T-cell (primary cell): ENCODE data around the gene UBR1. TPM values are rescaled to one million over a fixed set of nuclear protein-coding genes. Genes with fewer than 3 reads are reported as not detected.
"Not testable (repeated sequence)": the region's sequence is repeated elsewhere in the genome, so short reads cannot be mapped to it uniquely, and the experiment has no call there.

Source experiments
- ATAC-seq, 4 experiments: fragments of 200-7000 bp in 3 of 4; fragments of 150-1000 bp in 1 of 4; cut with Tn5 transposase; replicated peaks in 1 of 4; 1 replicate in 3 of 4; 2 replicates in 1 of 4; pipeline ENCODE4 v1.10.0; 2021; ENCODE audit warnings: moderate library complexity in 3 of 4, mild to moderate bottlenecking in 2 of 4, moderate number of reproducible peaks in 1 of 4
- CTCF ChIA-PET, 2 donors: fragments of 300-600 bp; sonication (Branson Sonifier 250); formaldehyde crosslinking; loops; one replicate each; lab custom pipeline; 2022; ENCODE audit warnings: antibody characterized with exemption in 2 of 2; lab: Charles Lee
- POLR2A ChIA-PET, 2 donors: fragments of 300-600 bp; sonication (Branson Sonifier 250); formaldehyde crosslinking; loops; one replicate each; lab custom pipeline; 2022; ENCODE audit warnings: antibody characterized with exemption in 2 of 2; lab: Charles Lee
- DNase-seq, 35 experiments: peaks; one replicate each; pipeline versions ENCODE4 v3.0.0 to v3.0.0-alpha.2; 2013 to 2023
- H3K27ac ChIP-seq: one replicate; pipeline ENCODE4 v1.5.1; 2013; ENCODE audit warnings: low read length
- H3K27me3 ChIP-seq, 2 experiments: replicated peaks in 1 of 2; 1 replicate in 1 of 2; 2 replicates in 1 of 2; pipeline versions ENCODE4 v1.6.1 to v1.7.0; 2013; ENCODE audit warnings: low read length in 1 of 2, mixed read lengths in 1 of 2; ENCODE audit not compliant: control insufficient read depth in 2 of 2, insufficient read depth in 2 of 2; ENCODE audit errors: extremely low read depth in 1 of 2
- H3K36me3 ChIP-seq, 2 donors: 1 replicate in 1 of 2; 2 replicates in 1 of 2; pipeline versions ENCODE4 v1.6.1 to v1.7.0; 2013; ENCODE audit warnings: low read length in 1 of 2; ENCODE audit not compliant: control insufficient read depth in 2 of 2, insufficient read depth in 1 of 2; ENCODE audit errors: extremely low read depth in 1 of 2
- H3K4me1 ChIP-seq, 2 experiments: 1 replicate in 1 of 2; 2 replicates in 1 of 2; pipeline versions ENCODE4 v1.6.1 to v1.7.0; 2013; ENCODE audit warnings: low read length in 2 of 2, mixed read lengths in 1 of 2; ENCODE audit not compliant: insufficient read depth in 2 of 2, control insufficient read depth in 1 of 2; ENCODE audit errors: extremely low read depth in 1 of 2
- H3K4me3 ChIP-seq, 2 donors: 1 replicate in 1 of 2; 2 replicates in 1 of 2; pipeline versions ENCODE4 v1.5.1 to v1.7.0; 2013; ENCODE audit warnings: mild to moderate bottlenecking in 2 of 2, low read length in 1 of 2, moderate library complexity in 1 of 2; ENCODE audit not compliant: control insufficient read depth in 1 of 2; ENCODE audit errors: extremely low read depth in 1 of 2
- H3K9me3 ChIP-seq: 2 replicates; pipeline ENCODE4 v1.7.0; 2013
- H3K27ac Mint-ChIP-seq, 2 donors: one replicate each; pipeline ENCODE4 v1.8.0; 2020 to 2021; ENCODE audit warnings: mild to moderate bottlenecking in 2 of 2, mixed read lengths in 2 of 2
- H3K27me3 Mint-ChIP-seq, 2 donors: one replicate each; pipeline ENCODE4 v1.8.0; 2021 to 2022; ENCODE audit warnings: mixed read lengths in 2 of 2
- H3K36me3 Mint-ChIP-seq: one replicate; pipeline ENCODE4 v1.8.0; 2021; ENCODE audit warnings: mixed read lengths
- H3K4me1 Mint-ChIP-seq, 3 donors: one replicate each; pipeline ENCODE4 v1.8.0; 2020 to 2022; ENCODE audit warnings: mixed read lengths in 3 of 3, mild to moderate bottlenecking in 1 of 3
- H3K4me3 Mint-ChIP-seq, 3 donors: one replicate each; pipeline ENCODE4 v1.8.0; 2020 to 2022; ENCODE audit warnings: mild to moderate bottlenecking in 3 of 3, mixed read lengths in 3 of 3, moderate library complexity in 3 of 3
- H3K9me3 Mint-ChIP-seq, 3 donors: one replicate each; pipeline ENCODE4 v1.8.0; 2020 to 2022; ENCODE audit warnings: mixed read lengths in 3 of 3
- WGBS: methylation state at CpG from one replicate; pipeline ENCODE4 v1.1.5; 2013; ENCODE audit warnings: missing lambda C conversion rate; ENCODE audit not compliant: insufficient coverage; 5-methylcytosine and 5-hydroxymethylcytosine counted together
- total RNA-seq, 35 experiments: library from RNA in 6 of 35; stranded (reverse) in 6 of 35; fragments of 120-200 nt in 1 of 35; gene quantifications; one replicate each; pipeline versions ENCODE4 v1.2.1 to v1.2.4 and lab custom pipeline; 2013 to 2026

The UBR1 gene
- total RNA-seq, 5 donors from 2014 or later (not counting 1 experiment from before 2014, with no cell fraction given): 35.0 to 55.6 (median 41.0) TPM

- H3K36me3 ChIP-seq: peaks cover 0 to 55% of the 10 kb centered on the region in 2 donors
- ATAC-seq, CTCF ChIA-PET, H3K27me3 Mint-ChIP-seq, H3K4me3 ChIP-seq, H3K4me3 Mint-ChIP-seq, H3K27me3 ChIP-seq, H3K27ac Mint-ChIP-seq, H3K9me3 Mint-ChIP-seq, H3K27ac ChIP-seq, H3K9me3 ChIP-seq, DNase-seq, H3K4me1 ChIP-seq: not testable (repeated sequence)
- Mint-ChIP-seq H3K4me1 (peaks cover 0 to 14% (median 6%) of the 10 kb centered on the region in 3 donors), H3K36me3 (peaks cover 72% of the 10 kb centered on the region)
- whole genome bisulfite sequencing: no CpG with 5 or more reads among the region's 3 CpGs
- POLR2A ChIA-PET: interaction anchor here in 1 of 2 donors (0.6 kb wide), 1 partner anchor 108 kb away, joined by 3 read pairs; no protein-coding TSS in a partner anchor
Observed at GRCh38 chr15:43041085-43041484, 64.8 kb downstream of the UBR1 start.

GRCh38 chr15:43035240-43035639 is 70.6 kb downstream of the UBR1 start:
- not testable (repeated sequence) for H3K27me3 Mint-ChIP-seq, H3K4me3 ChIP-seq, H3K27ac Mint-ChIP-seq, DNase-seq, H3K9me3 ChIP-seq, H3K9me3 Mint-ChIP-seq, H3K27me3 ChIP-seq, ATAC-seq, H3K4me3 Mint-ChIP-seq, H3K4me1 Mint-ChIP-seq, H3K27ac ChIP-seq, H3K4me1 ChIP-seq
- ChIA-PET CTCF (interaction anchor here in 1 of 2 donors (0.6 kb wide), 1 partner anchor 330 kb away, joined by 6 read pairs; no protein-coding TSS in a partner anchor), POLR2A (interaction anchor here in 1 of 2 donors (0.7 kb wide), 2 partner anchors 27 to 253 kb away, joined by 6 to 12 read pairs; no protein-coding TSS in a partner anchor)
- H3K36me3 ChIP-seq: peaks cover 0 to 47% of the 10 kb centered on the region in 2 donors
- no CpG with 5 or more reads among the region's 1 CpG for WGBS
- H3K36me3 Mint-ChIP-seq: peaks cover 51% of the 10 kb centered on the region

- ChIA-PET CTCF (no interaction called here), POLR2A (no interaction called here)
- Histone ChIP-seq H3K27ac (no peak overlapping the region), H3K4me1 (no peaks in the 10 kb centered on the region), H3K4me3 (no peak overlapping the region), H3K36me3 (peaks cover 0 to 61% of the 10 kb centered on the region in 2 donors), H3K9me3 (no peaks in the 10 kb centered on the region), H3K27me3 (no peaks in the 10 kb centered on the region)
- Mint-ChIP-seq H3K36me3 (peaks cover 50% of the 10 kb centered on the region), H3K27ac (no peak overlapping the region), H3K4me3 (no peak overlapping the region), H3K27me3 (no peaks in the 10 kb centered on the region), H3K4me1 (no peaks in the 10 kb centered on the region), H3K9me3 (no peaks in the 10 kb centered on the region)
- ATAC-seq: no peak
- no peak for DNase-seq
Observed at GRCh38 chr15:43029476-43029875, 76.4 kb downstream of the UBR1 start.

DNA sequence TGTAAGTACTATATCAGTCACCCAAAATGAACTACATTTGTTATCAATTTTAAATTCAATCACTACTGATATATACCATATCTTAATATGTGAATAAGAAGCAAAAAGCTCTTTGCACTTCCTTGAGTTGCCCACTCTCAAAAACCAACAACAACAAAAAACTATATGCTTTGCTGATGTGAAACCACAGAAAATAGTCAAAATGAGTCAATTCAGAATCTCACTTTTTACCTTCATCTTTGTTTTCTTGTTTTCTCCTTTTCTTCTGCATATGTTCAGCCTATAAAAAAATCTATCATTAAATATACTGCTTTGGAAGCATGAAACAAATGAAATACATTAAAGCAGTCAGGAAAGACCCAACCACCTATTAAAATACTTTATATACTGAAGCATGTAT is 80.7 kb downstream of the UBR1 start:
- Mint-ChIP-seq H3K36me3 (peaks cover 55% of the 10 kb centered on the region), H3K4me1 (no peaks in the 10 kb centered on the region), H3K27ac (no peak overlapping the region), H3K9me3 (no peaks in the 10 kb centered on the region), H3K4me3 (no peak overlapping the region), H3K27me3 (no peaks in the 10 kb centered on the region)
- H3K27ac ChIP-seq: no peak overlapping the region
- no peak for ATAC-seq
- no peaks in the 10 kb centered on the region for H3K9me3 ChIP-seq
- peaks cover 4 to 69% of the 10 kb centered on the region in 2 donors for H3K36me3 ChIP-seq
- CTCF ChIA-PET: no interaction called here
- POLR2A ChIA-PET: no interaction called here
- H3K27me3 ChIP-seq: no peaks in the 10 kb centered on the region
- H3K4me3 ChIP-seq: no peak overlapping the region
- DNase-seq: no peak
- no peaks in the 10 kb centered on the region for H3K4me1 ChIP-seq

DNA sequence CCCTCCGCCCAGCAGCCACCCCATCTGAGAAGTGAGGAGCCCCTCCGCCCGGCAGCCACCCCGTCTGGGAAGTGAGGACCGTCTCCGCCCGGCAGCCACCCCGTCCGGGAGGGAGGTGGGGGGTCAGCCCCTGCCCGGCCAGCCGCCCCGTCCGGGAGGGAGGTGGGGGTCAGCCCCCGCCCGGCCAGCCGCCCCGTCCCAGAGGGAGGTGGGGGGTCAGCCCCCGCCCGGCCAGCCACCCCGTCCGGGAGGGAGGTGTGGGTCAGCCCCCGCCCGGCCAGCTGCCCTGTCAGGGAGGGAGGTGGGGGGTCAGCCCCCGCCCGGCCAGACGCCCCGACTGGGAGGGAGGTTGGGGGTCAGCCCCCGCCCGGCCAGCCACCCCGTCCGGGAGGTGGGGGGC is 91.2 kb downstream of the UBR1 start:
- H3K27me3 ChIP-seq, H3K27ac ChIP-seq, H3K4me3 ChIP-seq, H3K4me3 Mint-ChIP-seq, H3K27ac Mint-ChIP-seq, H3K4me1 ChIP-seq, H3K27me3 Mint-ChIP-seq, H3K9me3 ChIP-seq, H3K9me3 Mint-ChIP-seq, H3K4me1 Mint-ChIP-seq, CTCF ChIA-PET, DNase-seq, ATAC-seq: not testable (repeated sequence)
- 95% methylated on average over 4 of the region's 31 CpGs for WGBS
- POLR2A ChIA-PET: interaction anchor here in 1 of 2 donors (0.7 kb wide), 1 partner anchor 279 kb away, joined by 4 read pairs; no protein-coding TSS in a partner anchor
- peaks cover 0 to 32% of the 10 kb centered on the region in 2 donors for H3K36me3 ChIP-seq
- H3K36me3 Mint-ChIP-seq: peaks cover 33% of the 10 kb centered on the region

DNA sequence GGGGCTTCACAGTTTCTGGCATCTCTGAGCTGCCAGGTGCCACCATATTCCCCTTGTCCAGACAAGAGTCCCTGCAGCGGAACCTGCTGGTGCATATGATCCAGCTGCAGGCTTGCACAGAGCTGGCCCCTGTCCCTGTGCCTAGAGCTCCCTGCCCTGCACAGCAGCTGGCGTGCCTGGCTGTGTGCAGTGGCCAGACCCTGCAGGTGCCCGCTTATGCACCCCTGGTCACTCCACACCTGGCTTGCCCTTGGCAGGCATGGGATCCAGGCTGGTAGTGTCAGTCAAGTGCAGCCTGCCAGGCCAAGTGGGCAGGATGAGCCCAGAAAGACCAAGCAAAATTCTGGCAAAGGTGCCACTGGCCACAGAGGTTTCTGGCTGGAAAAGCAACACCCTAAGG is 96.6 kb downstream of the UBR1 start:
- 100% methylated on average over 3 of the region's 3 CpGs for WGBS

DNA sequence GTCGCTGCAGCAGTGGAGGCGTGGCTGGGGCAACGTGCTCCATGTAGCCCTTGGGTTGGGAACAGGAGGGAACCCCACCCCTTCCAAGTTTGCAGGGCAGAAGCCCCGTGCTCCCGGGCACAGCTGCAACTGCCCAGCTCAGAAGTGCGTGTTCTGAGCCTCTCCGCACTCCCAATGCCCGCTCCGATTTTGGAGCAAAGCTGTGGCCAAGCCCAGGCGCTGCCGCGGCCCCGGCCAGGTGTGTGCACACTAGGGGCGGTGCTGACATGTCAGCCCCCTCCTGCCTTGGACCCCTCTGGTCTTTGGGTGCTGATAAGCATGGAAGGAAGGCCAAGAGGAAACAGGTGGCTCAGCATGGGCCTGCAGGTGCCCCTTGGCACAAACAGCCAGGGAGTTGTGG is 97.7 kb downstream of the UBR1 start:
- ChIA-PET POLR2A (no interaction called here), CTCF (no interaction called here)
- H3K27me3 Mint-ChIP-seq: no peaks in the 10 kb centered on the region
- H3K27ac Mint-ChIP-seq: no peak overlapping the region
- 98% methylated on average over 12 of the region's 14 CpGs for WGBS
- Histone ChIP-seq H3K4me1 (no peaks in the 10 kb centered on the region), H3K9me3 (no peaks in the 10 kb centered on the region), H3K27ac (no peak overlapping the region), H3K4me3 (no peak overlapping the region), H3K27me3 (no peaks in the 10 kb centered on the region), H3K36me3 (peaks cover 2 to 50% of the 10 kb centered on the region in 2 donors)
- H3K36me3 Mint-ChIP-seq: peaks cover 45% of the 10 kb centered on the region
- H3K9me3 Mint-ChIP-seq: no peaks in the 10 kb centered on the region
- no peak for ATAC-seq
- H3K4me1 Mint-ChIP-seq: no peaks in the 10 kb centered on the region
- H3K4me3 Mint-ChIP-seq: no peak overlapping the region
- DNase-seq: no peak

More for the DNA sequence above, 96.6 kb downstream of the UBR1 start:
- Histone ChIP-seq H3K27ac (no peak overlapping the region), H3K4me1 (no peaks in the 10 kb centered on the region), H3K36me3 (peaks cover 2 to 44% of the 10 kb centered on the region in 2 donors), H3K4me3 (no peak overlapping the region), H3K27me3 (no peaks in the 10 kb centered on the region), H3K9me3 (no peaks in the 10 kb centered on the region)
- ATAC-seq: no peak
- peaks cover 43% of the 10 kb centered on the region for H3K36me3 Mint-ChIP-seq
- H3K9me3 Mint-ChIP-seq: no peaks in the 10 kb centered on the region
- H3K27me3 Mint-ChIP-seq: no peaks in the 10 kb centered on the region
- DNase-seq: no peak
- CTCF ChIA-PET: no interaction called here
- no peak overlapping the region for H3K27ac Mint-ChIP-seq
- H3K4me1 Mint-ChIP-seq: no peaks in the 10 kb centered on the region
- no peak overlapping the region for H3K4me3 Mint-ChIP-seq
- POLR2A ChIA-PET: interaction anchor here in 1 of 2 donors (0.5 kb wide), 1 partner anchor 838 kb away, joined by 3 read pairs; no protein-coding TSS in a partner anchor
